T-helper 17 cell (primary cell): Measurements from ENCODE around the gene RHOT2. TPM values are rescaled to one million over a fixed set of nuclear protein-coding genes. Genes with fewer than 3 reads are reported as not detected.

ENCODE experiments used
- ATAC-seq: fragments of 150-1000 bp; cut with Tn5 transposase; 2 replicates; pipeline ENCODE4 v1.10.0; 2021; ENCODE audit warnings: mild to moderate bottlenecking, moderate library complexity
- DNase-seq, 3 donors: peaks; one replicate each; pipeline versions ENCODE4 v3.0.0 to v3.0.0-alpha.2; 2020 to 2021
- H3K9me3 ChIP-seq: one replicate; pipeline ENCODE4 v1.7.0; 2013; ENCODE audit warnings: low read length, mild to moderate bottlenecking; ENCODE audit not compliant: control insufficient read depth, poor library complexity, severe bottlenecking
- H3K27ac Mint-ChIP-seq: one replicate; pipeline ENCODE4 v1.8.0; 2022; ENCODE audit warnings: mild to moderate bottlenecking, moderate library complexity, mixed read lengths
- H3K27me3 Mint-ChIP-seq: one replicate; pipeline ENCODE4 v1.8.0; 2022; ENCODE audit warnings: mixed read lengths
- H3K36me3 Mint-ChIP-seq: one replicate; pipeline ENCODE4 v1.8.0; 2022; ENCODE audit warnings: low read depth, mixed read lengths
- H3K4me1 Mint-ChIP-seq: one replicate; pipeline ENCODE4 v1.8.0; 2022; ENCODE audit warnings: mild to moderate bottlenecking, mixed read lengths
- H3K4me3 Mint-ChIP-seq: one replicate; pipeline ENCODE4 v1.8.0; 2022; ENCODE audit warnings: mild to moderate bottlenecking, moderate library complexity, mixed read lengths
- total RNA-seq, 4 donors: library from RNA in 2 of 4; stranded (reverse) in 2 of 4; gene quantifications; one replicate each; pipeline ENCODE4 v1.2.3 and lab custom pipeline; 2022 to 2026

RHOT2 gene
- total RNA-seq, 2 donors from 2014 or later, result 190 to 203 TPM

DNA sequence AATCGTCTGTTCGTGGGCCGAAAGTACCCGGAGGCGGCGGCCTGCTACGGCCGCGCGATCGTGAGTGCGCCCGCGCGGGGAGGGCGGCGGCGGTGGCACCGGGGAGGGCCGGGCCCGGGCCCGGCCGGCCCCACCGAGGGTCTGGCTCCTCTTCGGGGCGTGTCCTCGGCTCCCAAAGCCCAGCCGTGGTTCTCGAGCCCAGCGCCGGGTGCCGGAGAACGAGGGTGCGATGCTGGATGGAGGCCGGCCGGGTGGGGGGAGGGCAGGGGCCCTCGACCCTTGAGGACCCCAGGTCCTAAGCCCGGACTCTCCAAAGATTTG, 12.7 kb downstream of the RHOT2 start:
- DNase-seq (no peak), ATAC-seq (no peak)
- Mint-ChIP-seq H3K27ac (peak overlapping the region; percentile 37), H3K27me3 (no peaks in the 10 kb centered on the region), H3K4me1 (peaks cover 20% of the 10 kb centered on the region), H3K36me3 (no peaks in the 10 kb centered on the region), H3K4me3 (peak overlapping the region; percentile 83)
- no peaks in the 10 kb centered on the region for H3K9me3 ChIP-seq

GRCh38 chr16:680967-681745, 13.2 kb downstream of the RHOT2 start:
- no peak for DNase-seq
- ATAC-seq, result no peak
- H3K4me3 Mint-ChIP-seq, result peak overlapping the region; percentile 83
- H3K9me3 ChIP-seq, result no peaks in the 10 kb centered on the region
- peak overlapping the region; percentile 37 for H3K27ac Mint-ChIP-seq
- H3K36me3 Mint-ChIP-seq, result no peaks in the 10 kb centered on the region
- H3K4me1 Mint-ChIP-seq, result peaks cover 20% of the 10 kb centered on the region
- H3K27me3 Mint-ChIP-seq, result no peaks in the 10 kb centered on the region

GRCh38 chr16:681746-682427, 14.0 kb downstream of the RHOT2 start:
- no peaks in the 10 kb centered on the region for H3K36me3 Mint-ChIP-seq
- no peak for ATAC-seq
- DNase-seq, result no peak
- H3K27ac Mint-ChIP-seq, result peak overlapping the region; percentile 61
- peak overlapping the region; percentile 43 for H3K4me3 Mint-ChIP-seq
- H3K27me3 Mint-ChIP-seq, result no peaks in the 10 kb centered on the region
- no peaks in the 10 kb centered on the region for H3K9me3 ChIP-seq
- peaks cover 20% of the 10 kb centered on the region for H3K4me1 Mint-ChIP-seq

- Mint-ChIP-seq H3K27me3 (no peaks in the 10 kb centered on the region), H3K4me1 (peaks cover 20% of the 10 kb centered on the region), H3K36me3 (no peaks in the 10 kb centered on the region), H3K4me3 (peak overlapping the region; percentile 84), H3K27ac (peak overlapping the region; percentile 61)
- no peak for ATAC-seq
- H3K9me3 ChIP-seq, result no peaks in the 10 kb centered on the region
- no peak for DNase-seq
These were observed 14.8 kb downstream of the RHOT2 start for GRCh38 chr16:682493-683395.

GRCh38 chr16:683396-684070, 15.6 kb downstream of the RHOT2 start:
- Mint-ChIP-seq H3K36me3 (no peaks in the 10 kb centered on the region), H3K4me1 (peaks cover 20% of the 10 kb centered on the region), H3K27me3 (no peaks in the 10 kb centered on the region), H3K27ac (no peak overlapping the region), H3K4me3 (peak overlapping the region; percentile 84)
- ATAC-seq (no peak), DNase-seq (no peak)
- no peaks in the 10 kb centered on the region for H3K9me3 ChIP-seq

DNA sequence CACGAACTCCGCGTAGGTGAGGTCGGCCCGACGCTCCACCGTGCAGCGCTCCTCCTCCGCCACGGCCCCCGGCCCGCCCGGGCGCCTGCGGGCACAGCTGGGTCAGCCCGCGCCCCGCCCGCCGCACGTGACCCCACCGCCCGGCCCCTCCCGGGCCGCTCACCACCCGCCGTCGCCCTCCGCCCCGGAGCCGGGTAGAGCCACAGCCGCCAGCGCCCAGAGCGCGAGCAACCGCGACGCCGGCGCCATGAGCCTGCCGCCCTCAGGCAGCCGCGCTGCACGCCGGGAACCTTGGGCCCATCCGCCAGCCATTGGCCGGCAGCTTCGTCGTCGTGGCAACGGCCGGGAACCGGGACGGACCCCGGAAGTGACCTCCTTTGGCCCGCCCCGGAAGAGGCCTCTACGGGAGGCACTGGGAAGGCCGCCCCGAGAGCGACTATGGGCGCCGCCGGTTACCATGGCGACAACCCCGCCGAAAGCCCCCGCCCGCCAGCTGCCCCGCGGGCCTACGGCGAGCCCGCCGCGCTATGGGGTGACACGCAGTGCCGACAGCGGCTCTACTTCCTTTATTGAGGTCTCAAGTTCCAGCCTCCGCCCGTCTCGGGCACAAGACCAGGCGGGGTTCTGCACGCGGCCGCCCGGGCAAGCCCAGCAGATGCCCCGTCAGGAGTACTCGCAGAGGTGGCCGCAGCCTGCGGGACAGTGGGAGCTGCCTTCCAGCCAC, 16.3 kb downstream of the RHOT2 start, which contains the start of gene JMJD8:
Gene JMJD8 (minus strand): TSS at position 264 of the 724 bp plus-strand sequence. CDS start 15 bp downstream, at position 249.
- H3K36me3 Mint-ChIP-seq, result no peaks in the 10 kb centered on the region
- H3K27ac Mint-ChIP-seq, result no peak within 1 kb of the TSS
- no peaks in the 10 kb centered on the region for H3K9me3 ChIP-seq
- ATAC-seq (peak; percentile 77), DNase-seq (peak; percentile 95)
- H3K4me1 Mint-ChIP-seq, result peaks cover 17% of the 10 kb centered on the region
- no peaks in the 10 kb centered on the region for H3K27me3 Mint-ChIP-seq
- H3K4me3 Mint-ChIP-seq, result peak within 1 kb of the TSS; percentile 84

GRCh38 chr16:684961-685696, 17.2 kb downstream of the RHOT2 start:
- ATAC-seq (no peak), DNase-seq (no peak)
- peaks cover 15% of the 10 kb centered on the region for H3K4me1 Mint-ChIP-seq
- no peaks in the 10 kb centered on the region for H3K27me3 Mint-ChIP-seq
- no peaks in the 10 kb centered on the region for H3K36me3 Mint-ChIP-seq
- H3K9me3 ChIP-seq, result no peaks in the 10 kb centered on the region
- H3K4me3 Mint-ChIP-seq, result no peak overlapping the region
- H3K27ac Mint-ChIP-seq, result no peak overlapping the region

DNA sequence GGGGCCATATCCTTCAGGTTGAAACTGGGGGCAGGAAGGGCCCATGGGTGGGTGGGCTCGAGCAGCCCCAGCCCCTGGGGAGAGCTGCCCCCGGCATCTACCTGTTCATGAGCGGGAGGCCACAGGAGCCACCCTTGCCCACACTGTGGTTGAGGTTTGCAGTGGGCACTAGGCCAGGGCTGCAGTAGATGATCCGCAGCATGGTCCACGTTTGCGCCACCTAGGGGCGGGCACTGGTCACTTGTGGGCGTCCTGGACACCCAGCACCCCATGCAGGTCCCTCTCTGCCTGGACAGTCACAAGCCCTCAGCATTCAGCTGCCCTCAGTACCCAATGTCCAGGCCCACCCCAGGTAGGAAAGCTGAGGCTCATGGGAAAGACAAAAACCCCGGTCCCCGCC, 18.0 kb downstream of the RHOT2 start:
- Mint-ChIP-seq H3K4me3 (peak overlapping the region; percentile 28), H3K36me3 (no peaks in the 10 kb centered on the region), H3K27ac (peak overlapping the region; percentile 14), H3K27me3 (no peaks in the 10 kb centered on the region), H3K4me1 (peaks cover 17% of the 10 kb centered on the region)
- no peaks in the 10 kb centered on the region for H3K9me3 ChIP-seq
- ATAC-seq (no peak), DNase-seq (no peak)

DNA sequence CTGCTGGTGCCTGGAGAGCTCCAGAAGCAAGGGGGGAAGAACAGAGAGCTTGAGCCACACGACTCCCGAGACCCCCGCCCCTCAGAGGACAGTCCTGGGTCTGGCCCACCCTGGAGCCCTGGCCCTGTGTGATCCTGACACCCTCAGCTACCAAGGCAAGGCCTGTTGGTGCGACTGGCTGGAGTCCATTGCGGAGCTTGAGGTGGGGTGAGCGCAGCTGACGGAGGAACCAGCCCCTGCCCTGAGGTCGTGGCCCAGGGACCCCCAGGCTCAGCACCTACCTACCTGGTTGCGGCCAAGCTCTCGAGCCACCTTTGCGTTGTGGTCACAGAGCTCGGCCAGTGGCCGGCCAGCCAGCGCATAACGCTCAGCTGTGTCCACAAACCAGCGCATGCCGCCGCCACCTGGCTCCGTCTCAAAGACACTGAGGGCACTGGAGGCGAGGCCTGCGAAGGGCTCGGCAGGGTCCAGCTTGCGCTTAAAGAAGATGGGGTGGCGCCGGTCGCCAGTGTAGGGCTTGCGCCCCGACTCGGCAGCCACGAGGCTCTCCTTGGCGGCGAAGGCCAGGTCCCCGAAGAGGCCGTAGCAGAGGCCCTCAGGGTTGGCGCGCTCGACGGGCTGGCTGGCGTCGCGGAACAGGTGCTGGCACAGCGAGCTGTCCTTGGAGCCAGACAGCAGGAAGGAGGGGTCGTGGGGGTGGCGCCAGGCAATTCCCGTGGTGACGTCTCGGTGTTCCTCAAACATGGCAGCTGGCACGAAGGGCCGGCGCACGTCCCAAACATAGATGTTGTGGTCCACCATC, 18.7 kb downstream of the RHOT2 start:
- no peaks in the 10 kb centered on the region for H3K9me3 ChIP-seq
- Mint-ChIP-seq H3K4me3 (peak overlapping the region; percentile 25), H3K27me3 (no peaks in the 10 kb centered on the region), H3K36me3 (no peaks in the 10 kb centered on the region), H3K4me1 (peaks cover 16% of the 10 kb centered on the region), H3K27ac (peak overlapping the region; percentile 14)
- DNase-seq, result no peak
- no peak for ATAC-seq

DNA sequence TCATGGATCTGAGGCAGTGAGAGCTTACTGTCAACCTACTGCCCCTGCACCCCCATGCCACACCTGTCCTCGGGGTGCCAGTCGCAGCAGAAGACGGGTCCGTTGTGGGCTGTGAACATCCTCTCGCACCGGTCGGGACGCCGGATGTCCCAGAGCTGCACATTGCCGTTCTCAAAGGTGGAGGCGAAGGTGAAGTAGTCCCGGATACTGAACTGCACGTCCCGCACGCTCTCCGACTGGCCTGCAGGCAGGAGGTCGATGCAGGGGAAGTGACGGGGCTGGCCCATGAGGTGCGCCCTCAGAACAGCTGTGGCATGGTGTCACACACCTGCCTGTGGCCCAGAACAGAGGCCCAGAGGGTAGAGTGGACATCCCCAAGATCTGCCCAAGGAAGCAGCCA, 19.6 kb downstream of the RHOT2 start:
- Mint-ChIP-seq H3K27ac (no peak overlapping the region), H3K4me1 (peaks cover 11% of the 10 kb centered on the region), H3K27me3 (no peaks in the 10 kb centered on the region), H3K4me3 (no peak overlapping the region), H3K36me3 (no peaks in the 10 kb centered on the region)
- DNase-seq (no peak), ATAC-seq (no peak)
- no peaks in the 10 kb centered on the region for H3K9me3 ChIP-seq

DNA sequence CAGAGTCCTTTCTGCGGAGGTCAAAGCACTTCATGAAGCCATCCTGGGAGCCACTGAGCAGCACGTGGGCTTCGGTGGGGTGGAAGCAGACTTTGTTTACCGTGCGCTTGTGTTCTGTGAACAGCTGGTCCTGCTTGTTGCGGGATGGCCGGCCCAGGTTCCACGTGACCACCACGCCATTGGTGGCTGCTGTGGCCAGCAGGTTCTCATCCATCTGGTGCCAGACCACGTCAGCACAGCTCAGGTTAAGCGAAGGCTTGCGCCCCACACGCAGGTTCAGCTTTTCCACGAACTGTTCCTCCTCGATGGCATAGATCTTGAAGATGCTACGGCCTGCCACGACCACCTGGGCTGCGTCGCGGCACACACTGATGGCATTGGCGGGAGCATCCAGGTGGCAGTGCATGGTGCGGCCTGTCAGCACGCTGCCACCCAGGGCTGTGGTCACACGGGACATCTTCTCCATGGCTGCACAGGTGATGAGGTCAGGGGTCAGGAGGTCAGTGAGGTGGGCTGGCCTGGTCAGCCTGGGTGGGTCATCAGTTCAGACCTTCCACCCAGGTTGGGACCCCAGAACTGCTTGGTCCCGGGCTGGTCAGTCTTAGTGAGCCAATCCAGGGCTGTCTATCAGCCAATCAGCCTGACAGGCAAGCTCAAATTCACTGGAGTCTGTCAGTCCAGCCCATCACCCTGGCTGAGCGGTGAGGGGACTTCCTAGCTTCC, 21.4 kb downstream of the RHOT2 start:
- Mint-ChIP-seq H3K4me1 (peaks cover 9% of the 10 kb centered on the region), H3K36me3 (no peaks in the 10 kb centered on the region), H3K27me3 (no peaks in the 10 kb centered on the region), H3K4me3 (peak overlapping the region; percentile 85), H3K27ac (peak overlapping the region; percentile 88)
- ATAC-seq (no peak), DNase-seq (no peak)
- no peaks in the 10 kb centered on the region for H3K9me3 ChIP-seq
